GM18951 (cell line): ENCODE data around the gene RALBP1.

Experiments used
- POLR2A ChIP-seq: IDR thresholded peaks from 4 replicates; pipeline ENCODE4 v1.6.1; 2011; ENCODE audit warnings: mild to moderate bottlenecking; ENCODE audit not compliant: insufficient read length, insufficient read depth; ENCODE audit errors: extremely low read depth
- in situ Hi-C: fragments of 300-500 bp; cut with MboI; formaldehyde crosslinking; loops from one replicate; pipeline ENCODE4 v1.12.0; 2022; ENCODE audit warnings: low sequenced_read_pairs, mixed read lengths, inconsistent platforms; ENCODE audit not compliant: unreplicated experiment

The RALBP1 gene

GRCh38 chr18:9536354-9537152, 61.2 kb downstream of the RALBP1 start:
- TF ChIP-seq POLR2A: no peak

GRCh38 chr18:9537677-9538076, 62.4 kb downstream of the RALBP1 start:
- in situ Hi-C loops: no loop called here
- no peak for TF ChIP-seq POLR2A

More at GRCh38 chr18:9536354-9537152, 61.2 kb downstream of the RALBP1 start:
- in situ Hi-C loops: no loop called here

- TF ChIP-seq POLR2A: no peak
- in situ Hi-C loops: no loop called here
Observed at GRCh38 chr18:9539283-9539682, 64.0 kb downstream of the RALBP1 start.

- no peak for TF ChIP-seq POLR2A
- in situ Hi-C loops: no loop called here
Observed at GRCh38 chr18:9539938-9540337, 64.6 kb downstream of the RALBP1 start.

GRCh38 chr18:9542924-9543323, 67.6 kb downstream of the RALBP1 start:
- TF ChIP-seq POLR2A: no peak
- in situ Hi-C loops: no loop called here

GRCh38 chr18:9545029-9545428, 69.7 kb downstream of the RALBP1 start:
- in situ Hi-C loops: no loop called here
- no peak for TF ChIP-seq POLR2A

GRCh38 chr18:9546468-9546867, 71.2 kb downstream of the RALBP1 start:
- in situ Hi-C loops: no loop called here

GRCh38 chr18:9547782-9548181, 72.5 kb downstream of the RALBP1 start:
- in situ Hi-C loops: no loop called here

More at GRCh38 chr18:9546468-9546867, 71.2 kb downstream of the RALBP1 start:
- TF ChIP-seq POLR2A: no peak

GRCh38 chr18:9549405-9549804, 74.1 kb downstream of the RALBP1 start:
- TF ChIP-seq POLR2A: no peak

More at GRCh38 chr18:9547782-9548181, 72.5 kb downstream of the RALBP1 start:
- no peak for TF ChIP-seq POLR2A

GRCh38 chr18:9550429-9550828, 75.1 kb downstream of the RALBP1 start:
- in situ Hi-C loops: no loop called here
- no peak for TF ChIP-seq POLR2A

More at GRCh38 chr18:9549405-9549804, 74.1 kb downstream of the RALBP1 start:
- in situ Hi-C loops: no loop called here

- in situ Hi-C loops: no loop called here
- no peak for TF ChIP-seq POLR2A
Observed at GRCh38 chr18:9552191-9552590, 76.9 kb downstream of the RALBP1 start.

- in situ Hi-C loops: no loop called here
- TF ChIP-seq POLR2A: no peak
Observed at GRCh38 chr18:9552616-9553015, 77.3 kb downstream of the RALBP1 start.

GRCh38 chr18:9557250-9557943, 82.1 kb downstream of the RALBP1 start:
- in situ Hi-C loops: no loop called here
- TF ChIP-seq POLR2A: no peak

GRCh38 chr18:9558387-9559064, 83.2 kb downstream of the RALBP1 start:
- no peak for TF ChIP-seq POLR2A
- in situ Hi-C loops: no loop called here

- no peak for TF ChIP-seq POLR2A
- in situ Hi-C loops: no loop called here
Observed at GRCh38 chr18:9559253-9559652, 83.9 kb downstream of the RALBP1 start.
